AG08396 (cell line): ENCODE results near the gene CLDN19.

ENCODE experiments used
- DNase-seq: peaks from one replicate; pipeline ENCODE4 v3.0.0; 2012; ENCODE audit warnings: low spot score, mixed read lengths

CLDN19 gene

GRCh38 chr1:42700006-42700405 is 40.0 kb downstream of the CLDN19 start:
- no peak for DNase-seq

- no peak for DNase-seq
Observed at GRCh38 chr1:42698081-42698813, 41.8 kb downstream of the CLDN19 start.

DNA sequence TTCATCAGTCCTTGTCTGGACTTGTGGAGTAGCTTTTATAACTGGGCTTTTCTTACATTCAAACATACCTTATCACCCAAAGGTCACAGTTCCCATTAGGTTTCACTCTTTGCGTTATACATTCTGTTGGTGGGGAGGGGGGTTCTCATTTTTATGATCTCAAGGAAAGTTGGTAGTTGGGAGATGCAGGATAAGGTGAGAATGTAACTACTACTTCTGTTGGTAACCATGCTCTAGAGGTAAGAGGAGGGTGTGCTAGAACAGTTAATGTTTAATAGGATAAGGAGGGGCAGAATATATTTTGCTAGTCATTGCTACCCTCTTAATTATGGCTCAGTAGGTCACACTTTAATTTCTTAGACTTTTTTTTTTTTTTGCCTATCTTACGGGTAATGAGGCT is 47.1 kb downstream of the CLDN19 start:
- no peak for DNase-seq

- no peak for DNase-seq
Observed at GRCh38 chr1:42692461-42692860, 47.6 kb downstream of the CLDN19 start.

DNA sequence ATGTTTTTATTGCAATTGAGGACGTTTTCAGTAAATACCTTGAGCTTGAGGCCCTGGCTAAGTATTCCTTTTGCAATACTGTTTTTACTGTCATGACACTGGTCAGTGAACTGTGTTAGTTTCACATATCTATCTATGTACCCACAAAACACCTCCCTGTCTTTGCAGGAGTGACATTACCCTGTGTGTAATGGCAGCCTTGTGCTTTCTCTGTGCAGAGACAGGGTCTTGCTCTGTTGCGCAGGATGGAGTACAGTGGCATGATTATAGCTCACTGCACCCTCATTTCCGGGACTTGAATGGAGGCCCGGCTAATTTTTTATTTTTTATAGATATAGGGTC is 48.9 kb downstream of the CLDN19 start:
- no peak for DNase-seq

GRCh38 chr1:42690477-42691156 is 49.4 kb downstream of the CLDN19 start:
- no peak for DNase-seq

- no peak for DNase-seq
Observed at GRCh38 chr1:42689912-42690311, 50.1 kb downstream of the CLDN19 start.

- DNase-seq, result no peak
Observed at GRCh38 chr1:42686418-42686817, 53.6 kb downstream of the CLDN19 start.

DNA sequence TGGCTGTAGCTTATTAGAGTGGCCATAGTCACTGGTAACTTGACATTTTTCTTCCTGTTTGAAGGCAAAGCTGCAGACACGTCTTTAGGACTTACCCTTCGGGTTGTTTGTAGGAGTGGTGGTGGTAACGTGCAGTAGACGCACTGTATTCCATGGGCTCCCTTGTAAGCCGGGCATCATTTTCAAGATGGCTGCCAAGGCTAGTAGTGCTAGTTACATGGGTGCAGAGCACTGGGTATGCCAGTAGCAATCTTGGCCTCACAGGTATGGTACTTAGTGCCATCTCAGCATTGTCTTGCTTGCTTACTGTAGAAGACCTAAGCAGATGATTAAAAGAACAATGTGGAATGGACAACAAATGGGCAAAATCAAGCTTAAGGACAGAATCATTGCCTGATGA is 55.9 kb downstream of the CLDN19 start:
- no peak for DNase-seq
